Activated naive CD4-positive, alpha-beta T cell (primary cell): ENCODE results near the gene FSTL4.

Experiments used
- DNase-seq, 4 experiments: peaks; one replicate each; lab custom pipeline; 2025; lab: John Stamatoyannopoulos, UW

Gene FSTL4

GRCh38 chr5:133291524-133291923, 320.8 kb downstream of the FSTL4 start:
- no peak for DNase-seq

DNA sequence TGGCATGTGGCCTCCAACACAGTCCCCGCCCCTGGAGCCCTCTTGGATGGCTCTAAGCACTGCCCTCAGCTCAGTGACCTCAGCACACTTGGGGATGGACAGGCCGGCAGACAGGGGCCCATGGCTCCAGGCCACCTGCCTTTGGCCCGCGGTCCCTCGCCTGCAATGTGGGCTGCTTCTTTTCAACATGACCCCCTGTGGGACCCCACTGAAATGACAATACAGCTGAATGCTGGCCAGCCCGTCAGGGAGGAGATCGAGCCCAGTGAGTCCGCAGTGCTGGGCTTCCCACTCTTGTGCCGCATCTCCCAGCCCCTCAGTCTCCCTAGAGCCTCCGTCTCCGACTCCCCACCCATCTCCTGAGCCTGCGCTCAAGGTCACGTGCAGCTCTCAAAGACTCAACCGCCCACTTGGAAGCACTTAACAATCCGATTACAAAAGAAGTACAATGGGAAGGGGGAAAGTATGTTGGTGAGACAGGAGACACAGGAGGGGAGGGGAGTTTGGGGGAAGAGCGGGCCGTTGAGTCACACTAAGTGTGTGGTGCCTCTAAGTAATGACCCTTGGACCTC, 321.6 kb downstream of the FSTL4 start:
- no peak for DNase-seq

DNA sequence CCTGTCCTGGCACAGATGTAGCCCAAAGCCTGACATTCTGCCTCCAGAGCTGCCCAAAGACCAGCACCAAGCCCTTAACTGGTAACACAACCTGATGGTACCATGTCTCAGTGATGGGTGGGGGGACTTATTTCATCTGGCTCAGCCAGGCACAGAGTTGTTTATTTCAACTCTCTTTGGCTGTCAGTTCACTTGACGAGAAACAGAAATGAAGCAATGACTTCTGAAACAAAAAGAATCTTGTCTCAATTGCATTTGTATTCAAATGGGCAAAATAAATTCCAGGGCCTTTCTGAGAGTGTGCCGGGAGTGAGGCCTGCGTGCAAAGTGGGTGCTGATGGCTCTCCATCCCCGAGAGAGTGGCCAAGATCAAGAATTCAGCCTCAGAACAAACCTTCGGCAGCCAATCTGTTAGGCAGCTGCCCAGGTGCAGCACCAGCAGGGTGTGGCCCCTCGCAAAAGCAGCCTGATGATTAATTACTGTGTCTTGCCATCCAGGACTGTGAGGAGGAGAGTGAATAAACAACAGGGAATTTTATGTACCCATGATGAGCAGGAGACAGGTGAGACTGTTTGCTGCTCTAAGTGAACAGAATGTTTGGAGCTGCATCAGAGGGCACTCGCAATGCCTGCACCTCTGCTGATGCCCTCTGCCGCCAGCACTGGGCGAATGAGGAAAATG, 322.5 kb downstream of the FSTL4 start:
- no peak for DNase-seq

DNA sequence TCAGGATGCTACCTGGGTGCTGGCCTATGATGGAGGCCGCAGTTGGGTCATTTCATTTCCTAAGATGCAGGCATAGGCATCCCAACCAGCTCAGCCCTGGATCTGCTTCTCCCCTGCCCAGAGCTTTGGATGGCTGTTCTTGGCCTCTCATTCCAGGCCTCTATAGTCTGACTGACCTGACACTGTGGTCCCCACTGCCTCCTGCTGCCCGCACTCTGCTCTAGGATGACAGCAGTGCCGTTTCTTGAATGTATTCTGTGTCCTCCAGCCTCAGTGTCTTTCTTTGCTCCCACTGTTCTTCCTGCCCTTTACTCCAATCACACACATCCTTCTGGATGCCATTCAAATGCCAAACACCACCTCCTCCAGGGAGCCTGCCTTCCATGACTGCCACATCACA, 324.8 kb downstream of the FSTL4 start:
- DNase-seq, result peak in 1 of 4 experiments; percentile 39

DNA sequence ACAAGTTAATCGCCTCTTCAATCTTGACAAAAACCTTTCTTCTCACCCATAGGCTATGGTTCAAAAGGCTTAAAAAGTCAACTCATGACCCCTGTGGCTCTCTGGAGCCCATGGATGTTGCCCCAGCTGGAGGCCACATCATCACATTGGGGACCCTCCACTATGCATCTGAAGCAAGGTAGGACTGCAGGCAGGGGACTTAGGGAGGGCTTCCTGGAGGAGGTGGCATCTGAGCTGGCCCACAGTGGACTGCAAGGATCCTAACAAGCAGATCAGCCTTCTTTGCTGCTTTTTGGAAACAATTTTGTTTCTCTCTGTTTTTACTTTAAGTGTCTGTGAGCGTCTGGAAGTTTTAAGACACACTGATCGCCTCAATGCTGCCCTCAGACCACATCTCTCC, 325.9 kb downstream of the FSTL4 start:
- DNase-seq, result no peak

DNA sequence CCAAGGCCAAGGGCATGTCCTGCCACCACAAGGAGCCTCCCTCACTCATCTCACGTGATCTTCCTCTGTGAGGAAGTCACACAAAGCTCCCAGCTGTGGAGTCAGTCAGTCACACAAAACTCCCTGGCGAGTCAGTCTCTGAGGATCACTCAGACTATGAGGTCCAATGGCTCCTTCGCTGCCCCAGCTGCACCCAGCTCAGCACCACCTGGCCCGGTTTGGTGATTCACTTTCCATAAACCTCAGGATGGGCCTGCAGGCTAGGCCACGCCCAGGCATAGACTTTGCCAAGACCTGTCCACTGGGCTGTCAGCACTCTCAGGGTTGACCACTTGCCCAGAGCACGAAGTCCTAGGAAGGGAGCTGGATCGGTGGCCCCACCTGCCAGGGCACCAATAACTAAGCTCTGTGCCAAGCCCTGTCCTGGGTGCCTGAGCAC, 326.7 kb downstream of the FSTL4 start:
- DNase-seq, result no peak

DNA sequence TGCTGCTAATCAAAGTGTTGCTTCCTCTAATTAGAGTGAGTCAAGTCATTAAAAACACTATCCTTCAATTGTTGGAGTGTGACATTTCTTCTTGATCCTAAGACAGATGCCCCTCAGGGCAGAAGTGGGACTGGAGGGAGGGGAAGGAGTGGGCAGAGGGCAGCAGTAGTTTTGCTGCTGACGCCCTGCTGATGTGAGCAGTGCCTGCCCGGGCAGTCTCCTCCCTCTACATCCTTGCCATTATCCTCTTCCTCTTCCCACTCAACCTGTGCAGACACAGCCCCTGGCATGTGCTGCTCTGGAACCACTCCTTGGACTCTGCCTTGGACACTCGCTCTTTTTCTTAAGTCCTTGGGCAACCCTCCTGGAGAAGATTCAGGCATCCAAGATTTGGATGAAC, 328.0 kb downstream of the FSTL4 start:
- DNase-seq, result no peak

GRCh38 chr5:133278317-133278716, 334.0 kb downstream of the FSTL4 start:
- DNase-seq, result no peak

GRCh38 chr5:133277744-133278143, 334.6 kb downstream of the FSTL4 start:
- DNase-seq, result no peak

DNA sequence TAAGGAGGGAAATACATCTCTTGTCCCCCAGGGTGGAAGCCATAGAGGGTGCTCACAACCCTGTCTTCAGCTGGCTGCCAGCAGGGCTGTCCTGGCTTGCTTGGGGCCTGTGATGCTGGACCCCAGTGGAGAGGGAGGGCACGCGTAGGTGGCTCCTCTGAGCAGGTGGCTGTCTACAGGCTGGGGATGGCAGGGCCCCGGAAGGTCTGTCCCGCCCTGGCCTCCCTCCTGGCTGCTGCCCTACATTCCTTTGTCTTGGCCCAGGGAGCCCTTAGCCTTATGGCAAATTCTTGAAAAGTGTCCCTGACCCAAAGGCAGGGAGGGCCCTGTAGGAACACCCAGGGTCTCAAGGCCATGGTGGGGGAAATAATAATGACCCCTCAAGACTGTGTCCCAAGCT, 336.2 kb downstream of the FSTL4 start:
- DNase-seq, result no peak

DNA sequence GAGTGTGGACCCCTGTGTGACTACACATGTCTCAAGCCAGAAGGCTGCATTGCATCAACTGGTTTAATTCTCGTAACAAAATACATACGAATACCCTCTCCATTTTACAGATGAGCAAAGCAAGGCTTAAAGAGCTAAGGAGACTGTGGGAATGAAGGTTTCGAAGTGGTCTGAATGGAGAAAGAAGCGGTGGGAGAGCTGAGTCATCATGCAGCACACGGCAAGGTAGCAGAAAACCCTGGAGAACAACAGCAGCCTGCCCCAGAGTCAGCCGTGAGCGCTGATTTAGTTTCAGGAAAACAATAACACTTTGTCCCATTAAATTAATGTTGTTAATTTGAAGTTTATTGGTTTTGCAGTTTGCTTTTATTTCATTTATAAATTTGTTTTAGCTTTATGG, 336.7 kb downstream of the FSTL4 start:
- no peak for DNase-seq

DNA sequence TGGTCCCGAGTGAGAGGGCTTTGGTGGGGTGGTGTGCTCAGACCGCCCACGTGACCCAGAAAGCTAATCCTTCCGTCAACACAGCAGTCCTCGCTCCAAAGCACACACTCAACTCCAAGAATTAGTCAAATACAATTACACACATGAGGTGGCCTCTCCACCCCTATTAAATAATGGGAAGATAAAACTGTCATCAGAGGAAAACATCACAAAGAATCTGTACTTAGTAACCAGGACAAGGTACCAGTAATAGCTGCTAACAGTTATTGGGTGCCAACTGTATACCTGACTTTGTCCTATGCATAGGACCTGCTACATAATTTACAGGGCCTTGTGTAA, 337.8 kb downstream of the FSTL4 start:
- no peak for DNase-seq

DNA sequence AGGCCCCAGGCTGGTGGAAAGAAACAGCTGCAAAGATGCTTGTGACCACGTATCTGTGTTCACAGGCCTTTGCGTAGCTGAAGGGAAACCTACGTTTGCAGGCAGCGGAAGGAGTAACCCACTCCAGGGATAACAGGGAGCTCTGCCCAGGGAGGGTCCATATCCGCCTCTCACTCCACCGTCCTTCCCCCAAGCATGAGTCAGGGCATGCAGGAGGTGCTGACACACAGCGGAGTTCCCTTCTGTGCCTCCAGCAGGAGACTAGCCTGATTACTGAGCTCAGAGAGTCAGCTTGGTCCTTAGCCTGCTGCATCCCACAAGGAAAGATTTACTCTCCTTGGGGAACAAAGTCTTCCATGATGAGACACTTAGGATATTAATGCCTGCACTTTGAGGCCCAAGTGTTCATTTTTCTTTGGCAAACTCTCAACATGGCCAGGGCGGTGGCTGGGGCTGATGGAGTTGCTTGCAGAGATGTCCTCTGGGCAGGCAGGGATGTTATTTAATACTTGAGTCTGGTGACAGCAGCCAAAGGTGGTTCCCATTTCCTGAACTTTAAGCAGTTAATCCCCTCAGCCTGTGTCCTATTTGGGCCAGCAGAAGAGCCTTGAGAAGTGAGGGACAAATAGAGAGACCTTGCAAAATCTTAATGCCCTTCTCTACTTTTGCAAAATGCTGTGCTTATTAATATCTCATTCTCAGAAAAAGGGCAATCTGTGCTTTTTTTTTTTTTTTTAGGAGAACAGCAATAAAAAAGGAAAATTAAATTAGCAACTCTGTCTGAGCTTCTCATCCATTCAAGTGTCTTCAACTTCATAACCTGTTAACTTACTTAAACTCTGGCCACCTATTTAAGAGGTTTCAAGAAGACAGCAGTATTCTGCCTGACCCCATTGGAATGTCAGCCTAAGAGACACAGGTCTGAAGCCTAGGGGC, 338.4 kb downstream of the FSTL4 start:
- no peak for DNase-seq

DNA sequence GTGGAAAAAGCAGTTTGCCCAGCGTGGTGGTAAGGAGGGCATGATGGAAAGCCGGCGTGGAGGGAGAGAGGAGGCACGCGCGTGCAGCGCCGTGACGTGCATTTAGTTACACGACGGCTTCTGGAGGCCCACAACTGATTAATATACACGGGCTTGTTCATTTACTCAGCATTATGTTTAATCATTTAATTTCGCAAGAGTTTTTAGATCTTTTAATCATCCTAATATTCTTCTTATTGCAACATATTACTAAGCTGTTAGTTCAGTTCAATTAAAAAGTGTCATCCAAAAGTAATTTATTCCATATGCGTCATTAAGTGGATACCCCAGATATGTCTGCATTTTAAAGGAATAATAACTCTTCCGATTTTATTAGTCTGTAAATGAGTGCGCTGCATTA, 340.0 kb downstream of the FSTL4 start:
- DNase-seq, result no peak

GRCh38 chr5:133271606-133272005, 340.7 kb downstream of the FSTL4 start:
- DNase-seq, result no peak

GRCh38 chr5:133269691-133270090, 342.6 kb downstream of the FSTL4 start:
- no peak for DNase-seq

- no peak for DNase-seq
Measured at GRCh38 chr5:133267601-133268000, 344.7 kb downstream of the FSTL4 start.

GRCh38 chr5:133266966-133267365, 345.4 kb downstream of the FSTL4 start:
- DNase-seq, result no peak

- no peak for DNase-seq
Measured at GRCh38 chr5:133266527-133266878, 345.8 kb downstream of the FSTL4 start.

DNA sequence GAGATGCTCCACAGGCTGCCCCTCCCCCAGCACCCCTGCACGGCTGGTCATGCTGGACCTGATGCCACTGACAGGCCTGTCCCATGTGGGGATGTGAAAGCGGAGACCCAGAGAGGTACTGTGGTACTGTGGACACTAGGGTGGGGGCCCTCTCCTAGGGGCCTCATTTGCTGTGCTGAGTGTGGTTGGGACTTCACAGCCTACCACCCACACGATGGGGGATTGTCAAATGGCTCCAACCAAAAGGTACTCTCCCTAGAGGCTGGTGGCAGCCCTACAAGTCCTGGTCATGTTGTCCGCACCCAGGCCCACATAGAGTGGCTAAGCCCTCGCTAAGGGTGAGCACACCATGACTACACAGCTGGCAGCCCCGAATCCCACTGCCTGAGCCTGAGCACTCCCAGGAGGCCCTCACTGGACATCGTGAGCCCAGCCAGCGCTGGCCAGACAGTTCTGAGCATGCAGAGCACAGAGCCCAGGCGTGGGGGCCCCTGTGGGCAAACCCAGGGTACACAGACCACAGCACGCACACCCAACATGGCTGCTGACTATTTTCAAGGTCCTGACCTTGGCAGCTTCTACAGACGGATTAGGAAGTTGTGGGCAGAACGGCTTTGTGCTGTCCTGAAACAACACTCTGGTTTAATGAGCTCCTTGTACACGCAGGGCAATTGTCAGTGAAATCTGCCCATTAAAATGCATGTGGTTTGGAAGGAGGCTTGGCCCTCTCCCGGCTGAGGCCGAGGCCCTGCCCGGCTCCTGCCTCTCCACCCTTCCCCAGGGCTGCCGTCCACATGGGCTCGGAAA, 346.4 kb downstream of the FSTL4 start:
- no peak for DNase-seq

GRCh38 chr5:133265257-133265656, 347.1 kb downstream of the FSTL4 start:
- DNase-seq, result no peak

GRCh38 chr5:133262690-133263089, 349.7 kb downstream of the FSTL4 start:
- DNase-seq, result no peak
